Fibroblast of upper back skin (primary cell): ENCODE measurements around the gene LY6G5C.

Experiments
- DNase-seq: peaks from one replicate; pipeline ENCODE4 v3.0.0-alpha.2; 2013

The LY6G5C gene

DNA sequence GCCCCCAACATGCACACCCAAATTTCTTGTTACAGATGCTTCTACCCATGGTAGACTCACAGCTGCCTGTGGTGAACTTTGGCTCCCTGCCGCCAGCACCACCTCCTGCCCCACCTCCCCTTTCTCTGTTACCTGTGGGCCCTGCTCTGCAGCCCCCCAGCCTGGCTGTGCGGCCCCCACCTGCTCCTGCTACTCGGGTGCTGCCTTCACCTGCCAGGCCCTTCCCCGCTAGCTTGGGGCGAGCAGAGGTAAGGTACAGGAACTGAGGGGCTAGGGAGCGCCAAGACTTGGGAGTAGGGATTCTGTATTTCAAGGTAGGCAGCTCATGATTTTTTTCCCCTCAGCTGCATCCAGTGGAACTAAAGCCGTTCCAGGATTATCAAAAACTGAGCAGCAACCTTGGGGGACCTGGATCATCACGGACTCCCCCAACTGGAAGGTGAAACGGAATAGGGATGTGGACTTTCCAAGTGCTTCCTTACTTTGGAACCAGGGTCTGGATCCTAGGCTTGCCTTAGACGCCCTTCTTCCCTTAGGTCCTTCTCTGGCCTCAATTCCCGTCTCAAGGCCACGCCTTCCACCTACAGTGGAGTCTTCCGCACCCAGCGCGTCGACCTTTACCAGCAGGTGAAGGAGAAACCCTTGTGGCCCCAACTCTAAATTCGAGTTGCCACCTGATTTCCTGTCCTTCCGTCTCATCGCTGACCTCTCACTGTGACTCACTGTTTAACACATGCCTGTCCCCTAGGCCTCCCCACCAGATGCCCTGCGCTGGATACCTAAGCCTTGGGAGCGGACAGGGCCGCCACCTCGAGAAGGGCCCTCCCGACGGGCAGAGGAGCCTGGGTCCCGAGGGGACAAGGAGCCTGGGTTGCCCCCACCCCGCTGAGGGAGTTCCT, 43.9 kb downstream of the LY6G5C start:
- DNase-seq = no peak

GRCh38 chr6:31634969-31635575, 45.8 kb downstream of the LY6G5C start:
- no peak for DNase-seq

- DNase-seq = no peak
Observed at GRCh38 chr6:31634131-31634530, 46.7 kb downstream of the LY6G5C start.

DNA sequence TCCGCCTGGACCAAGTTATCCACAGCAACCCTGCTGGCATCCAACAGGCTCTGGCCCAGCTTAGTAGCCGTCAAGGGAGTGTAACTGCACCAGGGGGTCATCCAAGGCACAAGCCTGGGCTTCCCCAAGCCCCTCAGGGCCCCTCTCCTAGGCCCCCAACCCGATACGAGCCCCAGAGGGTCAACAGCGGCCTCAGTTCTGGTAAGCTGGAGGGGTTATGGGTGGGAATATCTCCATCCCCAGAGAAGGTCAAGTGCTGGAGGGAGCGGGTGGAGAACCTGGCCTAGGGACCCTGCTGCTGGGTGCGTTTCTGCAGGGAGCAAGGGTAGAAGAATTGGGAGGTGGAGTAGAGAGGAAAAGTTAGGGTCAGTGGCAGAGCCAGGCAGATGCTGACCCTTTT, 47.4 kb downstream of the LY6G5C start:
- no peak for DNase-seq

GRCh38 chr6:31632279-31632946, 48.5 kb downstream of the LY6G5C start:
- no peak for DNase-seq

DNA sequence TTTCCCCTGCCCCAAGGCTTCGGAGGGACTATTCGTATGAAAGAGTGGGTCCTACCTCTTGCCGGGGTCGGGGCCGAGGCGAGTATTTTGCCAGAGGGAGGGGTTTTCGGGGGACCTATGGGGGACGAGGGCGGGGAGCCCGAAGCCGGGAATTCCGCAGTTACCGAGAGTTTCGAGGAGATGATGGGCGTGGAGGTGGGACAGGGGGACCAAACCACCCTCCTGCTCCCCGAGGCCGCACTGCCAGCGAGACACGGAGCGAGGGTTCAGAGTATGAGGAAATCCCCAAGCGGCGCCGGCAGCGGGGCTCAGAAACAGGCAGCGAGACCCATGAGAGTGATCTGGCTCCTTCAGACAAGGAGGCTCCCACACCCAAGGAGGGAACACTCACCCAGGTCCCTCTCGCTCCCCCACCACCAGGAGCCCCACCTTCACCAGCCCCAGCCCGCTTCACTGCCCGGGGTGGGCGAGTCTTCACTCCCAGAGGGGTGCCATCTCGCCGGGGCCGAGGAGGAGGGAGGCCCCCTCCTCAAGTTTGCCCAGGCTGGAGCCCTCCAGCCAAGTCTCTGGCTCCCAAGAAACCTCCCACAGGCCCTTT, 49.1 kb downstream of the LY6G5C start:
- DNase-seq = no peak

DNA sequence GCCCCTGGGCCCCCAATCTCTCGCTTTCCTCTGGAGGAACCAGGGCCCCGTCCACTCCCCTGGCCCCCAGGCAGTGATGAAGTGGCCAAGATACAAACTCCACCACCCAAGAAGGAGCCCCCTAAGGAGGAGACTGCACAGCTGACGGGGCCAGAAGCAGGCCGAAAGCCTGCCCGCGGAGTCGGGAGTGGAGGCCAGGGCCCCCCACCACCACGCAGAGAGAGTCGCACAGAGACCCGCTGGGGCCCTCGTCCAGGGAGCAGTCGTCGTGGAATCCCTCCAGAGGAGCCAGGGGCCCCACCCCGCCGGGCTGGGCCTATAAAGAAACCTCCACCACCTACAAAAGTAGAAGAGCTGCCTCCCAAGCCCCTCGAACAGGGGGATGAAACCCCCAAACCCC, 49.7 kb downstream of the LY6G5C start:
- DNase-seq = no peak

DNA sequence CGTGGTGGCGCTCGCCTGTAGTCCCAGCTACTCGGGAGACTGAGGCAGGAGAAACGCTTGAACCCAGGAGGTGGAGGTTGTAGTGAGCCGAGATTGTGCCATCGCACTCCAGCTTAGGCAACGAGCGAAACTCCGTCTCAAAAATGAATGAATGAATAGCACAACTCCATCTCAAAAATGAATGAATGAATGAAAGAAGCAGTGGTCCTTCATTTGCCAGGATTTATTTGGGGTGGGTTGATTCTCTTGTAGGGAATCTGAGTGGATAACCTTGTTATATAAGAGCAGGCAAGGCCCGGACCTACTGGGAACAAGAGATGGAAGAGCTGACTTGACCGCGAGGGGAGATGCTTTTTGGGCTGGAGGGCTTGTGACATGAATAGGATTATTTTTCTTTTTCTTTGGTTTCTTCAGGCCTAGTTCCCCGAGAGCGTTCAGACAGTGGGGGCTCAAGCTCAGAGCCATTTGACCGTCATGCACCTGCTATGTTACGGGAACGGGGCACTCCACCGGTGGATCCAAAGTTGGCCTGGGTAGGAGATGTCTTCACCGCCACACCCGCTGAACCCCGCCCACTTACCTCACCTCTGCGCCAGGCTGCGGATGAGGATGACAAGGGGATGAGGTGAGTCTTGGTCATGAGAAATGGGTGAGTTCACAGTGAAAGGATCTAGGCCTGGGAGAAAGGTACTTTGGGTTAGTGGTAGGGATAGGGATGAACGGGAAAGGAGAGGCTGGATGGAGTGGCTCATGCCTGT, 50.5 kb downstream of the LY6G5C start:
- DNase-seq = no peak

GRCh38 chr6:31629014-31629413, 51.9 kb downstream of the LY6G5C start:
- DNase-seq = no peak

DNA sequence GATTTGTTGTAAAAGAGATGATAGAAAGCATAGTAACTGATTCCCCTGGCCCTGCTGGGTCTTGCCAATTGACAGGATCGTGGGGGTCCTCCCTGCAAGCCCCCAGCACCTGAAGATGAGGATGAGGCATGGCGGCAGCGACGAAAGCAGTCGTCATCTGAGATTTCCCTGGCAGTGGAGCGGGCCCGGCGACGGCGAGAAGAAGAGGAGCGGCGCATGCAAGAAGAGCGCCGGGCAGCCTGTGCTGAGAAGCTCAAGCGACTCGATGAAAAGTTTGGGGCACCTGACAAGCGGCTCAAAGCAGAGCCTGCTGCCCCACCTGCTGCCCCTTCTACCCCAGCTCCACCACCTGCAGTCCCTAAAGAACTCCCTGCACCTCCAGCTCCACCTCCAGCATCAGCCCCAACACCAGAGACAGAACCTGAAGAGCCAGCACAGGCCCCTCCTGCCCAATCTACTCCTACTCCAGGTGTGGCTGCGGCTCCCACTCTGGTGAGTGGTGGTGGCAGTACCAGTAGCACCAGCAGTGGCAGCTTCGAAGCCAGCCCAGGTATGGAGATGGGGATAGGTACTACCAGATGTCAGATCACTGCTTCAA, 53.1 kb downstream of the LY6G5C start:
- no peak for DNase-seq

- no peak for DNase-seq
Observed at GRCh38 chr6:31626952-31627351, 53.9 kb downstream of the LY6G5C start.
